ENCODE measurements around the gene MDGA2.

- no peak for TF ChIP-seq POLR2A (IDR thresholded peaks at IDR 0.05)
- no peak for TF ChIP-seq CTCF (IDR thresholded peaks at IDR 0.05)
These were observed 133.7 kb downstream of the MDGA2 start for GRCh38 chr14:47541662-47542061.

Data from Peyer's patch (tissue), 4 donors.